Measurements from ENCODE around the gene OLIG1. TPM values are rescaled to one million over a fixed set of nuclear protein-coding genes. Genes with fewer than 3 reads are reported as not detected.
A peak's percentile ranks its signal among the peaks of the same experiment; 100 is the strongest.

Gene OLIG1
- total RNA-seq, 4 donors from 2014 or later: 1.2 TPM; not detected in 3

DNA sequence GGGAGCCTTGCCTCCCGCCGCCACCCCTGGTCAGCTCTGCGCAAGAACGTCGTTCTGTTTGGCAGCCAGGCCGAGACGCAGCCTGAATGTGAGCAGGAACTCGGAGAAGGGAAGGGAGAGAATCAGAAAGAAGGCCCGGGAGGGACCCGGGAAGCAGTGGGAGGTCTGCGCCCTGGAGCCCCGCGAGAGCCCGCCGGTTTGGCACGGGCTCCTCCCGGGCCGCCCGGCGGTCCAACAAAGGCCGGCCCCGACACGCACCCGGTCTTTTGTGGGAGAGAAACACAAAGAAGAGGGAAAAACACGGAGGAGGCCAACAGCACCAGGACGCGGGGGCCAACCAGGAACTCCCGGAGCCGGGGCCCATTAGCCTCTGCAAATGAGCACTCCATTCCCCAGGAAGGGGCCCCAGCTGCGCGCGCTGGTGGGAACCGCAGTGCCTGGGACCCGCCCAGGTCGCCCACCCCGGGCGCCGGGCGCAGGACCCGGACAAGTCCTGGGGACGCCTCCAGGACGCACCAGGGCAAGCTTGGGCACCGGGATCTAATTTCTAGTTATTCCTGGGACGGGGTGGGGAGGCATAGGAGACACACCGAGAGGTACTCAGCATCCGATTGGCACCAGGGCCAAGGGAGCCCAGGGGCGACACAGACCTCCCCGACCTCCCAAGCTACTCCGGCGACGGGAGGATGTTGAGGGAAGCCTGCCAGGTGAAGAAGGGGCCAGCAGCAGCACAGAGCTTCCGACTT, 46.9 kb upstream of the OLIG1 start:
- WGBS, 2 donors: 0% methylated on average over 39 to 41 of the region's 52 CpGs
- DNase-seq (ENCODE audit: low spot score in 2 of 2): peak in 1 of 2 donors; percentile 82
- intact Hi-C loops (cut with DNase I; ENCODE audit: low total_unique reads): no loop called here
- TF ChIP-seq POLR2A (IDR thresholded peaks at IDR 0.05): no peak
- TF ChIP-seq, protein P1, sequence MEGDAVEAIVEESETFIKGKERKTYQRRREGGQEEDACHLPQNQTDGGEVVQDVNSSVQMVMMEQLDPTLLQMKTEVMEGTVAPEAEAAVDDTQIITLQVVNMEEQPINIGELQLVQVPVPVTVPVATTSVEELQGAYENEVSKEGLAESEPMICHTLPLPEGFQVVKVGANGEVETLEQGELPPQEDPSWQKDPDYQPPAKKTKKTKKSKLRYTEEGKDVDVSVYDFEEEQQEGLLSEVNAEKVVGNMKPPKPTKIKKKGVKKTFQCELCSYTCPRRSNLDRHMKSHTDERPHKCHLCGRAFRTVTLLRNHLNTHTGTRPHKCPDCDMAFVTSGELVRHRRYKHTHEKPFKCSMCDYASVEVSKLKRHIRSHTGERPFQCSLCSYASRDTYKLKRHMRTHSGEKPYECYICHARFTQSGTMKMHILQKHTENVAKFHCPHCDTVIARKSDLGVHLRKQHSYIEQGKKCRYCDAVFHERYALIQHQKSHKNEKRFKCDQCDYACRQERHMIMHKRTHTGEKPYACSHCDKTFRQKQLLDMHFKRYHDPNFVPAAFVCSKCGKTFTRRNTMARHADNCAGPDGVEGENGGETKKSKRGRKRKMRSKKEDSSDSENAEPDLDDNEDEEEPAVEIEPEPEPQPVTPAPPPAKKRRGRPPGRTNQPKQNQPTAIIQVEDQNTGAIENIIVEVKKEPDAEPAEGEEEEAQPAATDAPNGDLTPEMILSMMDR (IDR thresholded peaks at IDR 0.05): no peak
- H3K4me3 ChIP-seq (ENCODE audit: low read depth, poor library complexity, severe bottlenecking): no peak overlapping the region

DNA sequence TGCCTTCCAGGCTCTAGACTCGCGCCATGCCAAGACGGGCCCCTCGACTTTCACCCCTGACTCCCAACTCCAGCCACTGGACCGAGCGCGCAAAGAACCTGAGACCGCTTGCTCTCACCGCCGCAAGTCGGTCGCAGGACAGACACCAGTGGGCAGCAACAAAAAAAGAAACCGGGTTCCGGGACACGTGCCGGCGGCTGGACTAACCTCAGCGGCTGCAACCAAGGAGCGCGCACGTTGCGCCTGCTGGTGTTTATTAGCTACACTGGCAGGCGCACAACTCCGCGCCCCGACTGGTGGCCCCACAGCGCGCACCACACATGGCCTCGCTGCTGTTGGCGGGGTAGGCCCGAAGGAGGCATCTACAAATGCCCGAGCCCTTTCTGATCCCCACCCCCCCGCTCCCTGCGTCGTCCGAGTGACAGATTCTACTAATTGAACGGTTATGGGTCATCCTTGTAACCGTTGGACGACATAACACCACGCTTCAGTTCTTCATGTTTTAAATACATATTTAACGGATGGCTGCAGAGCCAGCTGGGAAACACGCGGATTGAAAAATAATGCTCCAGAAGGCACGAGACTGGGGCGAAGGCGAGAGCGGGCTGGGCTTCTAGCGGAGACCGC, 46.3 kb upstream of the OLIG1 start:
- TF ChIP-seq, protein P1 (IDR thresholded peaks at IDR 0.05): no peak
- TF ChIP-seq POLR2A (IDR thresholded peaks at IDR 0.05): no peak

DNA sequence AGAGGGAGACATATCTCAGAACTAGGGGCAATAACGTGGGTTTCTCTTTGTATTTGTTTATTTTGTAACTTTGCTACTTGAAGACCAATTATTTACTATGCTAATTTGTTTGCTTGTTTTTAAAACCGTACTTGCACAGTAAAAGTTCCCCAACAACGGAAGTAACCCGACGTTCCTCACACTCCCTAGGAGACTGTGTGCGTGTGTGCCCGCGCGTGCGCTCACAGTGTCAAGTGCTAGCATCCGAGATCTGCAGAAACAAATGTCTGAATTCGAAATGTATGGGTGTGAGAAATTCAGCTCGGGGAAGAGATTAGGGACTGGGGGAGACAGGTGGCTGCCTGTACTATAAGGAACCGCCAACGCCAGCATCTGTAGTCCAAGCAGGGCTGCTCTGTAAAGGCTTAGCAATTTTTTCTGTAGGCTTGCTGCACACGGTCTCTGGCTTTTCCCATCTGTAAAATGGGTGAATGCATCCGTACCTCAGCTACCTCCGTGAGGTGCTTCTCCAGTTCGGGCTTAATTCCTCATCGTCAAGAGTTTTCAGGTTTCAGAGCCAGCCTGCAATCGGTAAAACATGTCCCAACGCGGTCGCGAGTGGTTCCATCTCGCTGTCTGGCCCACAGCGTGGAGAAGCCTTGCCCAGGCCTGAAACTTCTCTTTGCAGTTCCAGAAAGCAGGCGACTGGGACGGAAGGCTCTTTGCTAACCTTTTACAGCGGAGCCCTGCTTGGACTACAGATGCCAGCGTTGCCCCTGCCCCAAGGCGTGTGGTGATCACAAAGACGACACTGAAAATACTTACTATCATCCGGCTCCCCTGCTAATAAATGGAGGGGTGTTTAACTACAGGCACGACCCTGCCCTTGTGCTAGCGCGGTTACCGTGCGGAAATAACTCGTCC, 45.5 kb upstream of the OLIG1 start:
- intact Hi-C loops (cut with DNase I; ENCODE audit: low total_unique reads): no loop called here
- DNase-seq (ENCODE audit: low spot score in 2 of 2): peak in 1 of 2 donors; percentile 52
- WGBS, 2 donors: 5% methylated on average over 40 of the region's 40 CpGs
- no peak for TF ChIP-seq POLR2A (IDR thresholded peaks at IDR 0.05)
- TF ChIP-seq, protein P1 (IDR thresholded peaks at IDR 0.05): no peak
- no peak overlapping the region for H3K4me3 ChIP-seq (ENCODE audit: low read depth, poor library complexity, severe bottlenecking)

More for the DNA sequence above, 46.3 kb upstream of the OLIG1 start:
- DNase-seq (ENCODE audit: low spot score in 2 of 2): peak in 1 of 2 donors; percentile 79
- H3K4me3 ChIP-seq (ENCODE audit: low read depth, poor library complexity, severe bottlenecking): no peak overlapping the region
- WGBS, 2 donors: 2 to 4% methylated on average over 38 to 47 of the region's 49 CpGs
- intact Hi-C loops (cut with DNase I; ENCODE audit: low total_unique reads): no loop called here

DNA sequence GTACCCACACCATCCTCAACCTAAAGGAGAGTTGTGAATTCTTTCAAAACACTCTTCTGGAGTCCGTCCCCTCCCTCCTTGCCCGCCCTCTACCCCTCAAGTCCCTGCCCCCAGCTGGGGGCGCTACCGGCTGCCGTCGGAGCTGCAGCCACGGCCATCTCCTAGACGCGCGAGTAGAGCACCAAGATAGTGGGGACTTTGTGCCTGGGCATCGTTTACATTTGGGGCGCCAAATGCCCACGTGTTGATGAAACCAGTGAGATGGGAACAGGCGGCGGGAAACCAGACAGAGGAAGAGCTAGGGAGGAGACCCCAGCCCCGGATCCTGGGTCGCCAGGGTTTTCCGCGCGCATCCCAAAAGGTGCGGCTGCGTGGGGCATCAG, 44.8 kb upstream of the OLIG1 start:
- intact Hi-C loops (cut with DNase I; ENCODE audit: low total_unique reads): no loop called here
- TF ChIP-seq, protein P1 (IDR thresholded peaks at IDR 0.05): no peak
- no peak for TF ChIP-seq POLR2A (IDR thresholded peaks at IDR 0.05)
- WGBS, 2 donors: 3 to 6% methylated on average over 22 of the region's 22 CpGs
- H3K4me3 ChIP-seq (ENCODE audit: low read depth, poor library complexity, severe bottlenecking): no peak overlapping the region
- DNase-seq (ENCODE audit: low spot score in 2 of 2): peak in 1 of 2 donors; percentile 49

- no peak within 1 kb of the TSS for H3K4me3 ChIP-seq (ENCODE audit: low read depth, poor library complexity, severe bottlenecking)
- intact Hi-C loops (cut with DNase I; ENCODE audit: low total_unique reads): no loop called here
- DNase-seq (ENCODE audit: low spot score in 2 of 2): peak in 1 of 2 donors; percentile 82
- WGBS, 2 donors: 3 to 4% methylated on average over 29 to 38 of the region's 59 CpGs
- TF ChIP-seq POLR2A (IDR thresholded peaks at IDR 0.05): no peak
- TF ChIP-seq, protein P1 (IDR thresholded peaks at IDR 0.05): no peak
Measured at GRCh38 chr21:33025489-33026442, 44.2 kb upstream of the OLIG1 start, which contains the start of gene OLIG2. Gene OLIG2 (plus strand): TSS chr21:33025935. CDS start chr21:33026863, 928 bp downstream.
